Natural killer cell (primary cell): Measurements from ENCODE around the gene SEMA5A. TPM values are rescaled to one million over a fixed set of nuclear protein-coding genes. Genes with fewer than 3 reads are reported as not detected.

Experiments used
- ATAC-seq, 3 donors: fragments of 150-1000 bp in 2 of 3; fragments of 200-7000 bp in 1 of 3; cut with Tn5 transposase; 1 replicate in 1 of 3; 2 replicates in 2 of 3; pipeline ENCODE4 v1.10.0; 2021; ENCODE audit warnings: mild to moderate bottlenecking in 2 of 3, moderate library complexity in 2 of 3
- DNase-seq, 2 donors: peaks; one replicate each; pipeline versions ENCODE4 v3.0.0 to v3.0.0-alpha.2; 2013 to 2021; ENCODE audit warnings: mixed read lengths in 1 of 2
- H3K27ac ChIP-seq: one replicate; pipeline ENCODE4 v1.5.1; 2013; ENCODE audit warnings: mild to moderate bottlenecking, low read length
- H3K27me3 ChIP-seq: one replicate; pipeline ENCODE4 v1.6.1; 2013; ENCODE audit warnings: low read length; ENCODE audit not compliant: control insufficient read depth, insufficient read depth
- H3K36me3 ChIP-seq: one replicate; pipeline ENCODE4 v1.6.1; 2013; ENCODE audit warnings: low read length; ENCODE audit not compliant: control insufficient read depth, insufficient read depth
- H3K4me1 ChIP-seq: one replicate; pipeline ENCODE4 v1.6.1; 2013; ENCODE audit warnings: low read length; ENCODE audit not compliant: control insufficient read depth, insufficient read depth
- H3K4me3 ChIP-seq: one replicate; pipeline ENCODE4 v1.5.1; 2013; ENCODE audit warnings: low read length
- H3K9me3 ChIP-seq: one replicate; pipeline ENCODE4 v1.6.1; 2013; ENCODE audit warnings: low read length; ENCODE audit not compliant: control insufficient read depth, insufficient read depth
- H3K27ac Mint-ChIP-seq, 2 donors: one replicate each; pipeline ENCODE4 v1.8.0; 2022; ENCODE audit warnings: mild to moderate bottlenecking in 2 of 2, mixed read lengths in 2 of 2, moderate library complexity in 1 of 2
- H3K27me3 Mint-ChIP-seq, 2 donors: one replicate each; pipeline ENCODE4 v1.8.0; 2022; ENCODE audit warnings: low read depth in 2 of 2, mixed read lengths in 2 of 2
- H3K36me3 Mint-ChIP-seq: one replicate; pipeline ENCODE4 v1.8.0; 2022; ENCODE audit warnings: mixed read lengths
- H3K4me1 Mint-ChIP-seq, 2 donors: one replicate each; pipeline ENCODE4 v1.8.0; 2022; ENCODE audit warnings: mixed read lengths in 2 of 2
- H3K4me3 Mint-ChIP-seq: one replicate; pipeline ENCODE4 v1.8.0; 2022; ENCODE audit warnings: mild to moderate bottlenecking, moderate library complexity, mixed read lengths
- H3K9me3 Mint-ChIP-seq, 2 donors: one replicate each; pipeline ENCODE4 v1.8.0; 2022; ENCODE audit warnings: mixed read lengths in 2 of 2
- CTCF ChIP-seq: fragments of 200-600 bp; IDR thresholded peaks from one replicate; pipeline ENCODE4 v1.8.0; 2022; ENCODE audit warnings: antibody characterized with exemption
- WGBS: methylation state at CpG from one replicate; pipeline ENCODE4 v1.1.7; 2013; ENCODE audit warnings: missing lambda C conversion rate; ENCODE audit not compliant: insufficient coverage; 5-methylcytosine and 5-hydroxymethylcytosine counted together
- intact Hi-C: fragments of 100-400 bp; cut with micrococcal nuclease; formaldehyde crosslinking; loops from one replicate; pipeline ENCODE4 v1.14.2; 2022
- total RNA-seq, 4 donors: library from RNA; stranded (reverse); fragments of 120-200 nt in 1 of 4; gene quantifications; one replicate each; pipeline versions ENCODE4 v1.2.3 to v1.2.4, GENCODE V29; 2013 to 2022

Gene SEMA5A
- total RNA-seq, 3 donors from 2014 or later (not counting 1 experiment from before 2014, with no cell fraction given): 0.15 TPM; not detected in 2

GRCh38 chr5:9362600-9362999 lies 183.3 kb downstream of the SEMA5A start:
- H3K9me3 Mint-ChIP-seq: peaks cover 2 to 9% of the 10 kb centered on the region in 2 donors
- no peak for DNase-seq
- intact Hi-C loops: no loop called here
- H3K9me3 ChIP-seq: no peaks in the 10 kb centered on the region
- H3K27me3 Mint-ChIP-seq: no peaks in the 10 kb centered on the region
- no peaks in the 10 kb centered on the region for H3K36me3 ChIP-seq
- no peak overlapping the region for H3K27ac ChIP-seq
- no peak for TF ChIP-seq CTCF
- no peaks in the 10 kb centered on the region for H3K27me3 ChIP-seq
- no peaks in the 10 kb centered on the region for H3K36me3 Mint-ChIP-seq
- H3K4me3 ChIP-seq: no peak overlapping the region
- no peak overlapping the region for H3K27ac Mint-ChIP-seq
- no peak for ATAC-seq
- no peak overlapping the region for H3K4me3 Mint-ChIP-seq
- WGBS: 0% methylated on average over 1 of the region's 3 CpGs
- no peaks in the 10 kb centered on the region for H3K4me1 ChIP-seq
- H3K4me1 Mint-ChIP-seq: no peaks in the 10 kb centered on the region

- ATAC-seq (no peak), DNase-seq (peak in 1 of 2 donors; percentile 49)
- Histone ChIP-seq H3K36me3 (no peaks in the 10 kb centered on the region), H3K9me3 (no peaks in the 10 kb centered on the region), H3K4me1 (no peaks in the 10 kb centered on the region), H3K4me3 (no peak overlapping the region), H3K27ac (no peak overlapping the region), H3K27me3 (no peaks in the 10 kb centered on the region)
- H3K36me3 Mint-ChIP-seq: no peaks in the 10 kb centered on the region
- 32% methylated on average over 8 of the region's 8 CpGs for WGBS
- H3K27me3 Mint-ChIP-seq: no peaks in the 10 kb centered on the region
- H3K27ac Mint-ChIP-seq: no peak overlapping the region
- H3K4me1 Mint-ChIP-seq: no peaks in the 10 kb centered on the region
- H3K4me3 Mint-ChIP-seq: no peak overlapping the region
- peaks cover 2 to 9% of the 10 kb centered on the region in 2 donors for H3K9me3 Mint-ChIP-seq
- no peak for TF ChIP-seq CTCF
- intact Hi-C loops: no loop called here
Measured at GRCh38 chr5:9361835-9362234, 184.0 kb downstream of the SEMA5A start.

GRCh38 chr5:9358961-9359685 lies 186.8 kb downstream of the SEMA5A start:
- peaks cover 10 to 15% of the 10 kb centered on the region in 2 donors for H3K9me3 Mint-ChIP-seq
- H3K4me1 ChIP-seq: no peaks in the 10 kb centered on the region
- TF ChIP-seq CTCF: no peak
- no peaks in the 10 kb centered on the region for H3K36me3 Mint-ChIP-seq
- no peak overlapping the region for H3K4me3 ChIP-seq
- H3K27ac Mint-ChIP-seq: no peak overlapping the region
- ATAC-seq (no peak), DNase-seq (no peak)
- H3K4me1 Mint-ChIP-seq: no peaks in the 10 kb centered on the region
- intact Hi-C loops: no loop called here
- no peaks in the 10 kb centered on the region for H3K9me3 ChIP-seq
- H3K27me3 ChIP-seq: no peaks in the 10 kb centered on the region
- 59% methylated on average over 1 of the region's 2 CpGs for WGBS
- no peak overlapping the region for H3K27ac ChIP-seq
- no peaks in the 10 kb centered on the region for H3K27me3 Mint-ChIP-seq
- H3K36me3 ChIP-seq: no peaks in the 10 kb centered on the region
- no peak overlapping the region for H3K4me3 Mint-ChIP-seq

GRCh38 chr5:9356351-9356825 lies 189.5 kb downstream of the SEMA5A start:
- intact Hi-C loops: no loop called here
- Mint-ChIP-seq H3K4me3 (no peak overlapping the region), H3K4me1 (no peaks in the 10 kb centered on the region), H3K36me3 (no peaks in the 10 kb centered on the region), H3K27me3 (no peaks in the 10 kb centered on the region), H3K9me3 (peaks cover 10 to 14% of the 10 kb centered on the region in 2 donors), H3K27ac (no peak overlapping the region)
- TF ChIP-seq CTCF: no peak
- WGBS: 58% methylated on average over 5 of the region's 5 CpGs
- Histone ChIP-seq H3K27ac (no peak overlapping the region), H3K4me3 (no peak overlapping the region), H3K9me3 (no peaks in the 10 kb centered on the region), H3K27me3 (no peaks in the 10 kb centered on the region), H3K4me1 (no peaks in the 10 kb centered on the region), H3K36me3 (no peaks in the 10 kb centered on the region)
- ATAC-seq (no peak), DNase-seq (no peak)
